H1 (cell line): Measurements from ENCODE around the gene ABHD6.

Experiments
- CTCF ChIP-seq, 3 experiments: IDR thresholded peaks; 1 replicate in 2 of 3; 2 replicates in 1 of 3; pipeline versions ENCODE4 v1.5.1 to v1.6.1; 2011; ENCODE audit warnings: low read length in 3 of 3, mild to moderate bottlenecking in 3 of 3, inconsistent platforms in 2 of 3, low read depth in 1 of 3, moderate library complexity in 1 of 3; ENCODE audit not compliant: insufficient read depth in 1 of 3; ENCODE audit errors: control extremely low read depth in 1 of 3
- EP300 ChIP-seq, 2 experiments: IDR thresholded peaks; 1 replicate in 1 of 2; 2 replicates in 1 of 2; pipeline ENCODE4 v1.6.1; 2011 to 2012; ENCODE audit warnings: low read depth in 2 of 2, low read length in 2 of 2, mild to moderate bottlenecking in 2 of 2, borderline replicate concordance in 1 of 2, inconsistent platforms in 1 of 2, moderate library complexity in 1 of 2
- PHF8 ChIP-seq: fragments of 200-600 bp; sonication (generic); conservative IDR thresholded peaks from 2 replicates; pipeline ENCODE4 v1.7.1; 2012; ENCODE audit warnings: low read depth, mild to moderate bottlenecking, inconsistent platforms, low read length, moderate library complexity

GRCh38 chr3:58307639-58308215 is 70.1 kb downstream of the ABHD6 start:
- no peak for TF ChIP-seq PHF8
- TF ChIP-seq EP300 (IDR thresholded peaks at IDR 0.05; ENCODE audit: borderline replicate concordance in 1 of 2, low read depth in 2 of 2, low read length in 2 of 2) = no peak
- peak in 2 of 3 experiments; percentile 19 to 32; a peak in 2 of 4 replicates for TF ChIP-seq CTCF (IDR thresholded peaks at IDR 0.05; ENCODE audit: control extremely low read depth in 1 of 3, insufficient read depth in 1 of 3, low read depth in 1 of 3, low read length in 3 of 3)
